Measurements from ENCODE around the gene FYCO1.

DNA sequence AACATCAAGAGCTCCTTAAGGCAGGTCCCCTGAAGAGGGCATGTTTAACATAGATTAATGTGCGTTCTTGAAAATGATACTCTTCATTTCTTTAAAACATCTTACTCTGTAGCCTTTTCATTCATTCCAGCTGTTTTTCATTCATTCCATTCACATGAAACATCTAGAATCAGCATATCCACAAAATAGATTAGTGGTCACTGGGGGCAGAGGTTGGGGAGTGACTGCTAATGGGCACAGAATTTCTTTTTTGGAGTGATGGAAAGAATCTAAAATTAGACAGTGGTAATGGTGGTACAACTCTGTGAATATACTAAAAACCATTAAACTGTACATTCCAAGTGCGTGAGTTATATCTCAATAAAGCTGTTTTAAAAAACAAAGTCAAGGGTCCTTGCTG is 67.7 kb downstream of the FYCO1 start:
- TF ChIP-seq, protein P1, sequence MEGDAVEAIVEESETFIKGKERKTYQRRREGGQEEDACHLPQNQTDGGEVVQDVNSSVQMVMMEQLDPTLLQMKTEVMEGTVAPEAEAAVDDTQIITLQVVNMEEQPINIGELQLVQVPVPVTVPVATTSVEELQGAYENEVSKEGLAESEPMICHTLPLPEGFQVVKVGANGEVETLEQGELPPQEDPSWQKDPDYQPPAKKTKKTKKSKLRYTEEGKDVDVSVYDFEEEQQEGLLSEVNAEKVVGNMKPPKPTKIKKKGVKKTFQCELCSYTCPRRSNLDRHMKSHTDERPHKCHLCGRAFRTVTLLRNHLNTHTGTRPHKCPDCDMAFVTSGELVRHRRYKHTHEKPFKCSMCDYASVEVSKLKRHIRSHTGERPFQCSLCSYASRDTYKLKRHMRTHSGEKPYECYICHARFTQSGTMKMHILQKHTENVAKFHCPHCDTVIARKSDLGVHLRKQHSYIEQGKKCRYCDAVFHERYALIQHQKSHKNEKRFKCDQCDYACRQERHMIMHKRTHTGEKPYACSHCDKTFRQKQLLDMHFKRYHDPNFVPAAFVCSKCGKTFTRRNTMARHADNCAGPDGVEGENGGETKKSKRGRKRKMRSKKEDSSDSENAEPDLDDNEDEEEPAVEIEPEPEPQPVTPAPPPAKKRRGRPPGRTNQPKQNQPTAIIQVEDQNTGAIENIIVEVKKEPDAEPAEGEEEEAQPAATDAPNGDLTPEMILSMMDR (conservative IDR thresholded peaks at IDR 0.05; ENCODE audit: low read length) = no peak
- no peak for TF ChIP-seq EZH2phosphoT487 (IDR thresholded peaks at IDR 0.05; ENCODE audit: borderline replicate concordance, low read depth, low read length)

Data from OCI-LY7 (cell line).